Vagina (tissue), 2 donors: ENCODE data around the gene PWWP2B.

Source experiments
- POLR2AphosphoS5 ChIP-seq, 2 donors: sonication (generic); formaldehyde crosslinking; IDR thresholded peaks; one replicate each; pipeline ENCODE4 v1.9.0; 2017; ENCODE audit warnings: antibody characterized with exemption in 2 of 2, mild to moderate bottlenecking in 2 of 2, low read depth in 1 of 2; ENCODE audit not compliant: insufficient read depth in 1 of 2
- TF ChIP-seq, protein P1 (sequence below), 3 experiments: fragments of 450-650 bp in 2 of 3; fragments of 200-600 bp in 1 of 3; sonication (generic) in 1 of 3; IDR thresholded peaks; one replicate each; pipeline ENCODE4 v1.5.1; 2017 to 2019; ENCODE audit warnings: antibody characterized with exemption in 3 of 3, mild to moderate bottlenecking in 2 of 3, moderate library complexity in 2 of 3

DNA sequence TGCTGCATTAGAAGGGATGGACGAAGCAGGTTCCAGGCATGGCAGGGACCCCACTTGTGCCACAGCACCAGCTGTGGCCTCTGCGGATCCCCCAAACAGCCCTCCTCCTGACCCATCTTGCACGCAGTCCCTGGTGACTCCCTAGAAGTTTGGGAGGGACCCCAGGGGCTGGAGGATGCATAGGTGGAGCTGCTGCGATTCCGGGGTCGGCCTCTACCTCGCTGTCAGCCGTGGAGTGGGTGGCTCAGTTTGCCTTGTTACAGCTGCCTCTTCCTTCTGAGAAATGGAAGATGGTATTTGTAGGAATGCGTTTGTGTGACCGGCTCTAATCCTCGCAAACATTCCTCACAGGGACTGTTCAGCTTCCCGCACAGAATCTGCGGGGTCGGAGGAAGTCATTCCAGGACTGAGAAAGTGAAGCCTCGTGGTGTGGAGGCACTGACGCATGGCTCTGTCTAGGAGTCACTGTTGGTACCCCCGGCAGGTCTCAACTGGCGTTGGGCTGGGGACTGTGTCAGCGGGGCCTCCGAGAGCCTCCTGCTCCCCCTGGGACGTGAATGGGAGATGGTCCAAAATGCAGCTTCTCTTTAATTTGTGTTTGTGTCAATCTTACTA, 17.5 kb downstream of the PWWP2B start:
- TF ChIP-seq, protein P1, sequence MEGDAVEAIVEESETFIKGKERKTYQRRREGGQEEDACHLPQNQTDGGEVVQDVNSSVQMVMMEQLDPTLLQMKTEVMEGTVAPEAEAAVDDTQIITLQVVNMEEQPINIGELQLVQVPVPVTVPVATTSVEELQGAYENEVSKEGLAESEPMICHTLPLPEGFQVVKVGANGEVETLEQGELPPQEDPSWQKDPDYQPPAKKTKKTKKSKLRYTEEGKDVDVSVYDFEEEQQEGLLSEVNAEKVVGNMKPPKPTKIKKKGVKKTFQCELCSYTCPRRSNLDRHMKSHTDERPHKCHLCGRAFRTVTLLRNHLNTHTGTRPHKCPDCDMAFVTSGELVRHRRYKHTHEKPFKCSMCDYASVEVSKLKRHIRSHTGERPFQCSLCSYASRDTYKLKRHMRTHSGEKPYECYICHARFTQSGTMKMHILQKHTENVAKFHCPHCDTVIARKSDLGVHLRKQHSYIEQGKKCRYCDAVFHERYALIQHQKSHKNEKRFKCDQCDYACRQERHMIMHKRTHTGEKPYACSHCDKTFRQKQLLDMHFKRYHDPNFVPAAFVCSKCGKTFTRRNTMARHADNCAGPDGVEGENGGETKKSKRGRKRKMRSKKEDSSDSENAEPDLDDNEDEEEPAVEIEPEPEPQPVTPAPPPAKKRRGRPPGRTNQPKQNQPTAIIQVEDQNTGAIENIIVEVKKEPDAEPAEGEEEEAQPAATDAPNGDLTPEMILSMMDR (IDR thresholded peaks at IDR 0.05) = no peak
- no peak for TF ChIP-seq POLR2AphosphoS5 (IDR thresholded peaks at IDR 0.05; ENCODE audit: insufficient read depth in 1 of 2, low read depth in 1 of 2)
